ENCODE results near the gene IGSF22. TPM values are rescaled to one million over a fixed set of nuclear protein-coding genes. Genes with fewer than 3 reads are reported as not detected.

IGSF22 gene
- polyA plus RNA-seq, 1 of the 3 experiments (the other 2 are of a cell fraction), result 0.02 TPM

- Histone ChIP-seq H3K27me3 (ENCODE audit: insufficient read depth) (no peaks in the 10 kb centered on the region), H3K4me1 (ENCODE audit: control insufficient read depth in 1 of 2, insufficient read depth in 2 of 2, low read depth in 1 of 2, low read length in 1 of 2) (no peaks in the 10 kb centered on the region; a peak in 1 of 4 replicates), H3K9me3 (no peaks in the 10 kb centered on the region), H3K4me2 (no peak overlapping the region), H3F3A (replicated peaks; ENCODE audit: insufficient read depth) (no peaks in the 10 kb centered on the region), H4K20me1 (ENCODE audit: insufficient read depth) (no peaks in the 10 kb centered on the region), H3K79me2 (ENCODE audit: insufficient read depth) (no peaks in the 10 kb centered on the region), H2AFZ (ENCODE audit: low read depth) (peak overlapping the region; percentile 46; the same call in 1 of the 2 replicates), H3K27ac (ENCODE audit: low read depth in 2 of 2, low read length in 1 of 2) (no peak overlapping the region), H3K9me2 (no peaks in the 10 kb centered on the region), H3K36me3 (replicated peaks in 1 of 2; ENCODE audit: control insufficient read depth in 1 of 2, insufficient read depth in 2 of 2, low read length in 1 of 2) (no peaks in the 10 kb centered on the region), H3K9ac (no peak overlapping the region), H3K4me3 (ENCODE audit: low read depth in 2 of 2, low read length in 1 of 2) (no peak overlapping the region)
- peak; percentile 87 for DNase-seq
- TF ChIP-seq RAD21 (IDR thresholded peaks at IDR 0.05; ENCODE audit: low read length) (peak; percentile 39), SMC3 (IDR thresholded peaks at IDR 0.05; ENCODE audit: low read depth, low read length) (peak; percentile 6; the same call in 1 of the 2 replicates), MEF2A (IDR thresholded peaks at IDR 0.05; ENCODE audit: borderline replicate concordance, low read depth) (no peak), CHD2 (IDR thresholded peaks at IDR 0.05; ENCODE audit: low read length, partially characterized antibody) (no peak)
- TF ChIP-seq, protein P1, sequence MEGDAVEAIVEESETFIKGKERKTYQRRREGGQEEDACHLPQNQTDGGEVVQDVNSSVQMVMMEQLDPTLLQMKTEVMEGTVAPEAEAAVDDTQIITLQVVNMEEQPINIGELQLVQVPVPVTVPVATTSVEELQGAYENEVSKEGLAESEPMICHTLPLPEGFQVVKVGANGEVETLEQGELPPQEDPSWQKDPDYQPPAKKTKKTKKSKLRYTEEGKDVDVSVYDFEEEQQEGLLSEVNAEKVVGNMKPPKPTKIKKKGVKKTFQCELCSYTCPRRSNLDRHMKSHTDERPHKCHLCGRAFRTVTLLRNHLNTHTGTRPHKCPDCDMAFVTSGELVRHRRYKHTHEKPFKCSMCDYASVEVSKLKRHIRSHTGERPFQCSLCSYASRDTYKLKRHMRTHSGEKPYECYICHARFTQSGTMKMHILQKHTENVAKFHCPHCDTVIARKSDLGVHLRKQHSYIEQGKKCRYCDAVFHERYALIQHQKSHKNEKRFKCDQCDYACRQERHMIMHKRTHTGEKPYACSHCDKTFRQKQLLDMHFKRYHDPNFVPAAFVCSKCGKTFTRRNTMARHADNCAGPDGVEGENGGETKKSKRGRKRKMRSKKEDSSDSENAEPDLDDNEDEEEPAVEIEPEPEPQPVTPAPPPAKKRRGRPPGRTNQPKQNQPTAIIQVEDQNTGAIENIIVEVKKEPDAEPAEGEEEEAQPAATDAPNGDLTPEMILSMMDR (IDR thresholded peaks at IDR 0.05), result peak; percentile 80
- ChIA-PET POLR2A (interaction anchor here (0.9 kb wide), 1 partner anchor 1650 kb away, joined by 3 read pairs; the partner anchor contains the start of gene RPS13), CTCF (interaction anchor here (0.5 to 6.3 kb wide), 16 partner anchors 14 to 613 kb away, joined by 3 to 103 read pairs (median 4); partner anchors contain the start of gene TMEM86A)
- WGBS (ENCODE audit: low lambda C conversion rate), result 75% methylated on average over 10 of the region's 10 CpGs
These were observed 1.7 kb upstream of the IGSF22 start for GRCh38 chr11:18727479-18728236.

- Histone ChIP-seq H3K36me3 (replicated peaks in 1 of 2; ENCODE audit: control insufficient read depth in 1 of 2, insufficient read depth in 2 of 2, low read length in 1 of 2) (no peaks in the 10 kb centered on the region), H3K4me3 (ENCODE audit: low read depth in 2 of 2, low read length in 1 of 2) (no peak overlapping the region), H3K9me2 (no peaks in the 10 kb centered on the region), H3K27ac (ENCODE audit: low read depth in 2 of 2, low read length in 1 of 2) (no peak overlapping the region), H4K20me1 (ENCODE audit: insufficient read depth) (no peaks in the 10 kb centered on the region), H3K4me2 (no peak overlapping the region), H2AFZ (ENCODE audit: low read depth) (no peak overlapping the region), H3K27me3 (ENCODE audit: insufficient read depth) (no peaks in the 10 kb centered on the region), H3K9ac (no peak overlapping the region), H3F3A (replicated peaks; ENCODE audit: insufficient read depth) (peaks cover 6% of the 10 kb centered on the region), H3K9me3 (no peaks in the 10 kb centered on the region), H3K79me2 (ENCODE audit: insufficient read depth) (no peaks in the 10 kb centered on the region), H3K4me1 (ENCODE audit: control insufficient read depth in 1 of 2, insufficient read depth in 2 of 2, low read depth in 1 of 2, low read length in 1 of 2) (peaks cover 0 to 22% of the 10 kb centered on the region in 2 experiments; a peak in 1 of 4 replicates)
- 65% methylated on average over 7 of the region's 7 CpGs for WGBS (ENCODE audit: low lambda C conversion rate)
- ChIA-PET CTCF (interaction anchor here (0.7 to 5.1 kb wide), 7 partner anchors 9 to 480 kb away, joined by 3 to 59 read pairs (median 4); partner anchors contain the start of gene SPTY2D1), POLR2A (no interaction called here)
- no peak for DNase-seq
- no peak for TF ChIP-seq POLR2AphosphoS5 (IDR thresholded peaks at IDR 0.05; ENCODE audit: low read depth, low read length)
- no peak for TF ChIP-seq MEF2A (IDR thresholded peaks at IDR 0.05; ENCODE audit: borderline replicate concordance, low read depth)
- TF ChIP-seq RFX5 (IDR thresholded peaks at IDR 0.05; ENCODE audit: low read length), result no peak
- no peak for TF ChIP-seq NRF1 (IDR thresholded peaks at IDR 0.05; ENCODE audit: low read depth, low read length)
- TF ChIP-seq RCOR1 (IDR thresholded peaks at IDR 0.05; ENCODE audit: low read length), result no peak
- TF ChIP-seq CHD2 (IDR thresholded peaks at IDR 0.05; ENCODE audit: low read length, partially characterized antibody), result no peak
- TF ChIP-seq NFIC (IDR thresholded peaks at IDR 0.05; ENCODE audit: borderline replicate concordance), result no peak
- no peak for TF ChIP-seq EP300 (IDR thresholded peaks at IDR 0.05; ENCODE audit: borderline replicate concordance in 1 of 2, low read depth in 1 of 2, low read length in 1 of 2)
- no peak for TF ChIP-seq GABPA (IDR thresholded peaks at IDR 0.05; ENCODE audit: low read depth)
- no peak for TF ChIP-seq YY1 (IDR thresholded peaks at IDR 0.05; ENCODE audit: low read depth)
These were observed 2.0 kb downstream of the IGSF22 start for GRCh38 chr11:18723991-18724390.
